Esophagus muscularis mucosa (tissue), 4 donors: Measurements from ENCODE around the gene TGM3.

Experiments used
- EP300 ChIP-seq: sonication (generic); formaldehyde crosslinking; IDR thresholded peaks from one replicate; pipeline ENCODE4 v1.6.1; 2017; ENCODE audit warnings: antibody characterized with exemption
- POLR2A ChIP-seq: fragments of 450-650 bp; IDR thresholded peaks from one replicate; pipeline ENCODE4 v1.6.1; 2017; ENCODE audit warnings: antibody characterized with exemption, moderate library complexity, mild to moderate bottlenecking, low read depth
- POLR2AphosphoS5 ChIP-seq, 2 donors: sonication (generic); formaldehyde crosslinking; IDR thresholded peaks; one replicate each; pipeline ENCODE4 v1.6.1; 2017; ENCODE audit warnings: antibody characterized with exemption in 2 of 2
- TF ChIP-seq, protein P1 (sequence below), 3 experiments: fragments of 200-600 bp in 2 of 3; fragments of 450-650 bp in 1 of 3; sonication (generic) in 2 of 3; IDR thresholded peaks; one replicate each; pipeline ENCODE4 v1.5.1; 2017 to 2019; ENCODE audit warnings: antibody characterized with exemption in 3 of 3, mild to moderate bottlenecking in 2 of 3, moderate library complexity in 1 of 3

GRCh38 chr20:2350606-2351005 lies 54.8 kb downstream of the TGM3 start:
- TF ChIP-seq POLR2A (no peak), POLR2AphosphoS5 (IDR thresholded peaks at IDR 0.05) (no peak), EP300 (no peak)
- TF ChIP-seq, protein P1, sequence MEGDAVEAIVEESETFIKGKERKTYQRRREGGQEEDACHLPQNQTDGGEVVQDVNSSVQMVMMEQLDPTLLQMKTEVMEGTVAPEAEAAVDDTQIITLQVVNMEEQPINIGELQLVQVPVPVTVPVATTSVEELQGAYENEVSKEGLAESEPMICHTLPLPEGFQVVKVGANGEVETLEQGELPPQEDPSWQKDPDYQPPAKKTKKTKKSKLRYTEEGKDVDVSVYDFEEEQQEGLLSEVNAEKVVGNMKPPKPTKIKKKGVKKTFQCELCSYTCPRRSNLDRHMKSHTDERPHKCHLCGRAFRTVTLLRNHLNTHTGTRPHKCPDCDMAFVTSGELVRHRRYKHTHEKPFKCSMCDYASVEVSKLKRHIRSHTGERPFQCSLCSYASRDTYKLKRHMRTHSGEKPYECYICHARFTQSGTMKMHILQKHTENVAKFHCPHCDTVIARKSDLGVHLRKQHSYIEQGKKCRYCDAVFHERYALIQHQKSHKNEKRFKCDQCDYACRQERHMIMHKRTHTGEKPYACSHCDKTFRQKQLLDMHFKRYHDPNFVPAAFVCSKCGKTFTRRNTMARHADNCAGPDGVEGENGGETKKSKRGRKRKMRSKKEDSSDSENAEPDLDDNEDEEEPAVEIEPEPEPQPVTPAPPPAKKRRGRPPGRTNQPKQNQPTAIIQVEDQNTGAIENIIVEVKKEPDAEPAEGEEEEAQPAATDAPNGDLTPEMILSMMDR (IDR thresholded peaks at IDR 0.05) = no peak
